A673 (cell line): ENCODE measurements around the gene ZDHHC8. TPM values are rescaled to one million over a fixed set of nuclear protein-coding genes. Genes with fewer than 3 reads are reported as not detected.

Experiments
- BruUV-seq: library from RNA; stranded (reverse); fragments of 400-500 nt; replicated peaks from 2 replicates; lab custom pipeline; 2021; lab: Mats Ljungman, UMichigan
- CTCF ChIA-PET: fragments of 300-600 bp; sonication (Branson Sonifier 250); formaldehyde crosslinking; loops from one replicate; lab custom pipeline; 2022; ENCODE audit warnings: antibody characterized with exemption; lab: Charles Lee
- POLR2A ChIA-PET: fragments of 300-600 bp; sonication (Branson Sonifier 250); formaldehyde crosslinking; loops from one replicate; lab custom pipeline; 2022; ENCODE audit warnings: antibody characterized with exemption; ENCODE audit not compliant: low non-redundant PET; lab: Charles Lee
- DNase-seq: peaks from one replicate; pipeline ENCODE4 v3.0.0-alpha.2; 2015; ENCODE audit warnings: low spot score
- H3K27ac ChIP-seq: fragments of 200-600 bp; sonication (generic); 2 replicates; pipeline ENCODE4 v1.5.1; 2016; ENCODE audit warnings: mixed run types, low read depth, mild to moderate bottlenecking, mixed read lengths, antibody characterized with exemption, low read length; ENCODE audit not compliant: poor library complexity, severe bottlenecking
- H3K27me3 ChIP-seq: fragments of 200-600 bp; sonication (generic); replicated peaks from 2 replicates; pipeline ENCODE4 v1.6.1; 2017; ENCODE audit warnings: mixed run types, low read depth, mild to moderate bottlenecking, mixed read lengths, antibody characterized with exemption, low read length; ENCODE audit not compliant: insufficient read depth, poor library complexity
- H3K36me3 ChIP-seq: fragments of 200-600 bp; sonication (generic); 2 replicates; pipeline ENCODE4 v1.6.1; 2016; ENCODE audit warnings: mixed run types, mild to moderate bottlenecking, mixed read lengths, antibody characterized with exemption, low read length; ENCODE audit not compliant: insufficient read depth, poor library complexity, severe bottlenecking
- H3K4me1 ChIP-seq: fragments of 200-600 bp; sonication (generic); 2 replicates; pipeline ENCODE4 v1.6.1; 2017; ENCODE audit warnings: mixed run types, mild to moderate bottlenecking, mixed read lengths, antibody characterized with exemption, low read length; ENCODE audit not compliant: insufficient read depth, poor library complexity, severe bottlenecking
- H3K4me3 ChIP-seq: fragments of 200-600 bp; sonication (generic); 2 replicates; pipeline ENCODE4 v1.5.1; 2016; ENCODE audit warnings: low read depth, mixed run types, mild to moderate bottlenecking, mixed read lengths, low read length; ENCODE audit not compliant: poor library complexity, severe bottlenecking
- H3K9me3 ChIP-seq: fragments of 200-600 bp; sonication (generic); 2 replicates; pipeline ENCODE4 v1.6.1; 2016; ENCODE audit warnings: mixed run types, low read depth, mild to moderate bottlenecking, mixed read lengths, antibody characterized with exemption, low read length; ENCODE audit not compliant: poor library complexity, severe bottlenecking
- CTCF ChIP-seq: fragments of 300-800, 200-600 bp; sonication (generic); conservative IDR thresholded peaks from 2 replicates; pipeline ENCODE4 v1.5.1; 2017; ENCODE audit warnings: low read depth, mild to moderate bottlenecking, antibody characterized with exemption, low read length, moderate library complexity, mixed read lengths
- EZH2 ChIP-seq: fragments of 200-600 bp; sonication (generic); IDR thresholded peaks from 2 replicates; pipeline ENCODE4 v1.6.1; 2017; ENCODE audit warnings: borderline replicate concordance, low read depth, mild to moderate bottlenecking, mixed read lengths, antibody characterized with exemption, low read length; ENCODE audit not compliant: poor library complexity, severe bottlenecking
- intact Hi-C: fragments of 100-400 bp; cut with micrococcal nuclease; formaldehyde crosslinking; loops from one replicate; pipeline ENCODE4 v1.10.0; 2022; ENCODE audit not compliant: unreplicated experiment
- total RNA-seq: library from RNA; stranded (reverse); gene quantifications from 2 replicates; pipeline ENCODE4 v1.2.3, GENCODE V29; 2021

The ZDHHC8 gene
- total RNA-seq, 1 experiment from 2014 or later, result 58.8 TPM

- BruUV-seq, result no TSS peak
- intact Hi-C loops, result no loop called here
- ChIA-PET CTCF (no interaction called here), POLR2A (no interaction called here)
- H3K4me3 ChIP-seq, result no peak overlapping the region
- H3K36me3 ChIP-seq, result no peaks in the 10 kb centered on the region
- no peak for TF ChIP-seq EZH2
- no peak for TF ChIP-seq CTCF
- H3K9me3 ChIP-seq, result no peaks in the 10 kb centered on the region
- H3K4me1 ChIP-seq, result no peaks in the 10 kb centered on the region
- no peak for DNase-seq
- H3K27me3 ChIP-seq, result no peaks in the 10 kb centered on the region
- H3K27ac ChIP-seq, result no peak overlapping the region
Measured at GRCh38 chr22:20149257-20150250, 17.9 kb downstream of the ZDHHC8 start.

- Histone ChIP-seq H3K36me3 (no peaks in the 10 kb centered on the region), H3K4me1 (no peaks in the 10 kb centered on the region), H3K9me3 (no peaks in the 10 kb centered on the region), H3K4me3 (no peak within 1 kb of the TSS), H3K27ac (no peak within 1 kb of the TSS), H3K27me3 (no peaks in the 10 kb centered on the region)
- intact Hi-C loops, result no loop called here
- DNase-seq, result no peak
- TF ChIP-seq CTCF (no peak), EZH2 (no peak)
- CTCF ChIA-PET, result no interaction called here
- POLR2A ChIA-PET, result no interaction called here
- no TSS peak for BruUV-seq
Measured at GRCh38 chr22:20150381-20151275, 19.0 kb downstream of the ZDHHC8 start, which contains the start of gene CCDC188. TSS of gene CCDC188 (minus strand) at chr22:20151055. CDS start at chr22:20150986, 69 bp downstream.

DNA sequence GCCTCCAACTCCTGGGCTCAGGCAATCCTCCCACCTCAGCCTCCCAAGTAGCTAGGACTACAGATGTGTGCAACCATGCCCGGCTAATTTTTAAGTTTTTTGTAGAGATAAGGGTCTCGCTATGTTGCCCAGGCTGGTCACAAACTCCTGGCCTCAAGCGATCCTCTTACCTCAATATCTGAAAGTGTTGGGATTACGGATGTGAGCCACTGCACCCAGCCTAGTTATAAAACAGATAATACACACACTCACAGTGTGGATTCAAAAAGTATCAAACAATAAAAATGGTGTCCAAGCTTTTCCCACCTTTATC is 19.6 kb downstream of the ZDHHC8 start:
- DNase-seq, result no peak
- Histone ChIP-seq H3K4me3 (no peak overlapping the region), H3K27ac (no peak overlapping the region), H3K36me3 (no peaks in the 10 kb centered on the region), H3K27me3 (no peaks in the 10 kb centered on the region), H3K4me1 (no peaks in the 10 kb centered on the region), H3K9me3 (no peaks in the 10 kb centered on the region)
- no TSS peak for BruUV-seq
- ChIA-PET POLR2A (no interaction called here), CTCF (no interaction called here)
- TF ChIP-seq CTCF (no peak), EZH2 (no peak)
- intact Hi-C loops, result no loop called here
